Left ventricle myocardium inferior (tissue), 1 donor: ENCODE results near the gene GTF2H2. TPM values are rescaled to one million over a fixed set of nuclear protein-coding genes. Genes with fewer than 3 reads are reported as not detected.
"Not testable (repeated sequence)": the region's sequence is repeated elsewhere in the genome, so short reads cannot be mapped to it uniquely, and the experiment has no call there.

Experiments
- DNase-seq: peaks from one replicate; pipeline ENCODE4 v3.0.0-alpha.2; 2020
- H3K27ac ChIP-seq: fragments of 200-600 bp; replicated peaks from 2 replicates; pipeline ENCODE4 v1.8.0; 2021
- H3K27me3 ChIP-seq: fragments of 200-600 bp; 2 replicates; pipeline ENCODE4 v1.8.0; 2021; ENCODE audit warnings: low read depth
- H3K36me3 ChIP-seq: fragments of 200-600 bp; 2 replicates; pipeline ENCODE4 v1.8.0; 2021
- H3K4me1 ChIP-seq: fragments of 200-600 bp; 2 replicates; pipeline ENCODE4 v1.8.0; 2021
- H3K4me3 ChIP-seq: fragments of 200-600 bp; 2 replicates; pipeline ENCODE4 v1.8.0; 2021; ENCODE audit warnings: mild to moderate bottlenecking, moderate library complexity
- H3K9me3 ChIP-seq: fragments of 200-600 bp; replicated peaks from 2 replicates; pipeline ENCODE4 v1.8.0; 2021
- intact Hi-C: fragments of 100-400 bp; cut with micrococcal nuclease; formaldehyde crosslinking; loops from one replicate; pipeline ENCODE4 v1.11.0; 2022
- total RNA-seq: library from RNA; stranded (reverse); fragmentation: NEBNext Ultra II Directional; extraction: Animal tissue kit (Norgen Biotek cat#: 25700); gene quantifications from one replicate; pipeline ENCODE4 v1.2.1, GENCODE V29; 2021
- TF ChIP-seq, protein P1 (sequence below): fragments of 200-600 bp; IDR thresholded peaks from 2 replicates; pipeline ENCODE4 v1.8.0; 2021; ENCODE audit warnings: antibody characterized with exemption, mild to moderate bottlenecking, borderline replicate concordance
- donor health status: DM: no; HTN: yes; CAD: no; lungs with severe emphysema.

Gene GTF2H2
- total RNA-seq, 1 donor from 2014 or later = 14.1 TPM

DNA sequence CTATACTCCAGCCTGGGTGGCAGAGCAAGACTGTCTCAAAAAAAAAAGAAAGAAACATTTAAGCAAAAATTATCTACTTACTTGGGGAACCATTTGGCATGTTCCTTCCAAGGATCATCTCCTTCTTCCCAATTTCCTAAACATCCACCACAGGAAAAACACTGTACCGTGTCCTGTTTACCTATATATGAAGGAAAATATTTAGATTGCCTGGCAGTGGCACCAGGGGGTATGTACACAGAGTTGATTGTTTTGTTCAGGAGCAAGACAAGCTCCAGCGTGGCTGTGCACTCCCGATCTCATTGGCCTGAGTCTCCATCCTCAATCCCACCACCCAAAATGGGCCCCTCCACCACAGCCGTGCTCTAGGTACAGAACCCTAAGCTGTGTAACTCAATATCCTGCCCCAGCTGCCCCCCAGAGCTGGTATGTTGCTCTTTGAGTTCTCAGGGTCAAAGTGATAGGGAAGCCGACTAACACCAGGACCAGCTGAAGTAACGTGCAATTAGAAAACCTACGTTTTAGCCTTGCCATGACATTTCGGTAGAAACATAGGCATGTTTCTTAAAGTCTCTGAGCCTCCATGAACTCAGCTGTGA, 56.2 kb downstream of the GTF2H2 start:
- intact Hi-C loops = no loop called here
- Histone ChIP-seq H3K4me1 (no peaks in the 10 kb centered on the region), H3K36me3 (no peaks in the 10 kb centered on the region), H3K27me3 (no peaks in the 10 kb centered on the region), H3K4me3 (no peak overlapping the region), H3K27ac (no peak overlapping the region), H3K9me3 (no peaks in the 10 kb centered on the region)
- no peak for DNase-seq
- TF ChIP-seq, protein P1, sequence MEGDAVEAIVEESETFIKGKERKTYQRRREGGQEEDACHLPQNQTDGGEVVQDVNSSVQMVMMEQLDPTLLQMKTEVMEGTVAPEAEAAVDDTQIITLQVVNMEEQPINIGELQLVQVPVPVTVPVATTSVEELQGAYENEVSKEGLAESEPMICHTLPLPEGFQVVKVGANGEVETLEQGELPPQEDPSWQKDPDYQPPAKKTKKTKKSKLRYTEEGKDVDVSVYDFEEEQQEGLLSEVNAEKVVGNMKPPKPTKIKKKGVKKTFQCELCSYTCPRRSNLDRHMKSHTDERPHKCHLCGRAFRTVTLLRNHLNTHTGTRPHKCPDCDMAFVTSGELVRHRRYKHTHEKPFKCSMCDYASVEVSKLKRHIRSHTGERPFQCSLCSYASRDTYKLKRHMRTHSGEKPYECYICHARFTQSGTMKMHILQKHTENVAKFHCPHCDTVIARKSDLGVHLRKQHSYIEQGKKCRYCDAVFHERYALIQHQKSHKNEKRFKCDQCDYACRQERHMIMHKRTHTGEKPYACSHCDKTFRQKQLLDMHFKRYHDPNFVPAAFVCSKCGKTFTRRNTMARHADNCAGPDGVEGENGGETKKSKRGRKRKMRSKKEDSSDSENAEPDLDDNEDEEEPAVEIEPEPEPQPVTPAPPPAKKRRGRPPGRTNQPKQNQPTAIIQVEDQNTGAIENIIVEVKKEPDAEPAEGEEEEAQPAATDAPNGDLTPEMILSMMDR = no peak

DNA sequence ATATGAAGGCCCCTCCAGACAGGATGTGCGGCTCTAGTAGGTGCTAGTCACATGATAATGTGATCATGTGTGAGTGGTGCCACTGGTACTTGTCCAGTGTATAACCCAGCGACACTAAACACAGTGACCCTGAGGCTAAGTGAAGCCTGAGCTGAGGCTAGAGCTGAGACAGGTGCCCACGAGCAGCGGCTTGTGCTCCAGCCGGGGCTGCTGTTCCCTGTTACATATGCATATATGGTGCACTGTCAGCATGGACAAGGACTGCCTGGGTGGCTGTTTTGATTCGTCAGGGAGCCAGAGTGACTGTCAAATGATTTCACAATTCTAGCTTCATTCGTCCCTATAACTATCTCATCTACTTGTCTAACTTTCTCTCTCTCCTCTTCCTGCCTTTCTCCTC, 60.5 kb downstream of the GTF2H2 start:
- H3K9me3 ChIP-seq, H3K27me3 ChIP-seq, H3K4me3 ChIP-seq, H3K36me3 ChIP-seq, H3K27ac ChIP-seq, DNase-seq, intact Hi-C loops, H3K4me1 ChIP-seq: not testable (repeated sequence)

Other genes with a start within 250 kb of the GTF2H2 start
- 9.6 TPM for gene SERF1A, start 167.0 kb downstream of the GTF2H2 start, total RNA-seq
- gene SMN1, start 142.6 kb downstream of the GTF2H2 start, total RNA-seq = 17.5 TPM
- 5.4 TPM for gene NAIP, start 42.3 kb downstream of the GTF2H2 start, total RNA-seq